ENCODE data around the gene METTL25. TPM values are rescaled to one million over a fixed set of nuclear protein-coding genes. Genes with fewer than 3 reads are reported as not detected.

The METTL25 gene
- total RNA-seq, 2 experiments from 2014 or later, result 8.0 to 12.5 TPM

DNA sequence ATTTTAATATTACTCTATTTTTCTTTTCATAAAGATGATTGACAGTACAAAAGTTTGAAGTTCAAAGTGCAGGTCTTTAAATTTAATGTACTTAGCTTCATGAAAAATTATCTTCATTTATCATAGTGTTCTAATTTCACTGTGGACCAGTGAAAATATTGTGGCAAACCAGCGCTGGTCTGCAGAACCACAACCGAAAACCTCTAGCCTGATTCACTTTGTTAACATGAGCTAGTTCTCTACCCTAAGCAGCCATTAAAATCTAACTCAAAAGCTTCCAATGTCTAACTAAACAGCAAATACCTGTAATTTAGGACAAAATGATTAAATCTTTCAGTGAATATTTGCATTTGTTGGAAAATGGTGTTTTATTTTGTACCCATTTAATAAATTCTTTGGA is 167.3 kb downstream of the METTL25 start:
- Histone ChIP-seq H2AFZ (ENCODE audit: low read length) (no peak overlapping the region), H3K79me2 (ENCODE audit: insufficient read depth, low read depth, low read length) (no peaks in the 10 kb centered on the region), H3K4me2 (ENCODE audit: low read length) (no peak overlapping the region), H3K36me3 (ENCODE audit: insufficient read depth, low read length) (no peaks in the 10 kb centered on the region), H3K4me3 (ENCODE audit: low read depth, low read length, poor library complexity, severe bottlenecking) (no peak overlapping the region), H3K27ac (ENCODE audit: low read depth, low read length, poor library complexity, severe bottlenecking) (no peak overlapping the region), H4K20me1 (ENCODE audit: insufficient read depth, low read length) (no peaks in the 10 kb centered on the region), H3K9me2 (ENCODE audit: insufficient read depth, low read length) (no peaks in the 10 kb centered on the region), H3K9me3 (ENCODE audit: low read length) (no peaks in the 10 kb centered on the region), H3K4me1 (ENCODE audit: insufficient read depth, low read length, poor library complexity, severe bottlenecking) (no peaks in the 10 kb centered on the region)
- intact Hi-C loops (cut with micrococcal nuclease; ENCODE audit: unreplicated experiment), result loop anchor here (5.0 kb wide), 2 partner anchors 1297 to 1977 kb away; no protein-coding TSS in a partner anchor
- TF ChIP-seq, protein P1, sequence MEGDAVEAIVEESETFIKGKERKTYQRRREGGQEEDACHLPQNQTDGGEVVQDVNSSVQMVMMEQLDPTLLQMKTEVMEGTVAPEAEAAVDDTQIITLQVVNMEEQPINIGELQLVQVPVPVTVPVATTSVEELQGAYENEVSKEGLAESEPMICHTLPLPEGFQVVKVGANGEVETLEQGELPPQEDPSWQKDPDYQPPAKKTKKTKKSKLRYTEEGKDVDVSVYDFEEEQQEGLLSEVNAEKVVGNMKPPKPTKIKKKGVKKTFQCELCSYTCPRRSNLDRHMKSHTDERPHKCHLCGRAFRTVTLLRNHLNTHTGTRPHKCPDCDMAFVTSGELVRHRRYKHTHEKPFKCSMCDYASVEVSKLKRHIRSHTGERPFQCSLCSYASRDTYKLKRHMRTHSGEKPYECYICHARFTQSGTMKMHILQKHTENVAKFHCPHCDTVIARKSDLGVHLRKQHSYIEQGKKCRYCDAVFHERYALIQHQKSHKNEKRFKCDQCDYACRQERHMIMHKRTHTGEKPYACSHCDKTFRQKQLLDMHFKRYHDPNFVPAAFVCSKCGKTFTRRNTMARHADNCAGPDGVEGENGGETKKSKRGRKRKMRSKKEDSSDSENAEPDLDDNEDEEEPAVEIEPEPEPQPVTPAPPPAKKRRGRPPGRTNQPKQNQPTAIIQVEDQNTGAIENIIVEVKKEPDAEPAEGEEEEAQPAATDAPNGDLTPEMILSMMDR (conservative IDR thresholded peaks at IDR 0.05; ENCODE audit: low read length), result no peak
- TF ChIP-seq EZH2phosphoT487 (IDR thresholded peaks at IDR 0.05; ENCODE audit: borderline replicate concordance, low read depth, low read length), result no peak
- no peak for DNase-seq (ENCODE audit: low spot score)
- ChIA-PET POLR2A (interaction anchor here (1.0 kb wide), 1 partner anchor 9 kb away, joined by 3 read pairs; no protein-coding TSS in a partner anchor), CTCF (ENCODE audit: unreplicated experiment) (no interaction called here)
- no TSS peak for BruUV-seq (replicated peaks)

DNA sequence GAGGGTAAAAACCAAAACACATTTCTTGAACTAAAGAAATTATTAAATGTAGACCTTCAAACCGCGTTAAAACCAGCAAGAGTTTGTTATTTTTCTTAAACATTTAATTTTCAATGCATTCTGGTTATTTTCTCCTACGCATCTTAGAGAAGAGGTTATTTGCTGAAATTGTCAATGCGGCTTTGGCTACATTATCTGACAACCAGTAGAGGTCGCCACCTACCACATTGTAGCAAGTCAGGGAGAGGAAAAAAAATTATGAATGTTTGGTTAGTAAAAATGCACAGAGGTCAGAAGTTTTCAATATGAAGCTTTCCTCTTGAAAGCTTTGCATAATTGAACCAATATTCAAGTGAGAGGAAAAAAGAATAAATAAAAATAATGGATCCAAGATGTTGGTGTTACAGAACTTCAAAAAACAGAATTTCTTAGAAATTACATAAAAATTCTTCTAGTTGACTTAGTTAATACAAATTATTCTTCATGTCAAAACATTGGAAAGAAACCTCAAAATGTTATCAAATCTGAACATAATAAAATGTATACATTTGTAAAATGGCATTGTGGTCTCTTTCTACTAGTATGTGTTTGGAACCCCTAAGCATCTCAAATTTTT is 168.9 kb downstream of the METTL25 start:
- no peaks in the 10 kb centered on the region for H3K9me2 ChIP-seq (ENCODE audit: insufficient read depth, low read length)
- H3K79me2 ChIP-seq (ENCODE audit: insufficient read depth, low read depth, low read length), result no peaks in the 10 kb centered on the region
- H4K20me1 ChIP-seq (ENCODE audit: insufficient read depth, low read length), result no peaks in the 10 kb centered on the region
- BruUV-seq (replicated peaks), result no TSS peak
- H2AFZ ChIP-seq (ENCODE audit: low read length), result no peak overlapping the region
- CTCF ChIA-PET (ENCODE audit: unreplicated experiment), result no interaction called here
- no peaks in the 10 kb centered on the region for H3K4me1 ChIP-seq (ENCODE audit: insufficient read depth, low read length, poor library complexity, severe bottlenecking)
- H3K9me3 ChIP-seq (ENCODE audit: low read length), result no peaks in the 10 kb centered on the region
- H3K4me3 ChIP-seq (ENCODE audit: low read depth, low read length, poor library complexity, severe bottlenecking), result no peak overlapping the region
- intact Hi-C loops (cut with micrococcal nuclease; ENCODE audit: unreplicated experiment), result loop anchor here (5.0 kb wide), 2 partner anchors 1295 to 1975 kb away; no protein-coding TSS in a partner anchor
- peak; percentile 66 for DNase-seq (ENCODE audit: low spot score)
- POLR2A ChIA-PET, result no interaction called here
- TF ChIP-seq EZH2phosphoT487 (IDR thresholded peaks at IDR 0.05; ENCODE audit: borderline replicate concordance, low read depth, low read length), result no peak
- TF ChIP-seq, protein P1 (conservative IDR thresholded peaks at IDR 0.05; ENCODE audit: low read length), result peak; percentile 99
- H3K36me3 ChIP-seq (ENCODE audit: insufficient read depth, low read length), result no peaks in the 10 kb centered on the region
- H3K27ac ChIP-seq (ENCODE audit: low read depth, low read length, poor library complexity, severe bottlenecking), result no peak overlapping the region
- H3K4me2 ChIP-seq (ENCODE audit: low read length), result no peak overlapping the region

Other genes starting within 250 kb of the METTL25 start
- gene CCDC59, start 142 bp upstream of the METTL25 start, total RNA-seq (2014; rRNA removed; shearing (Covaris generic)), result 49.0 and 55.0 TPM in 2 replicates
- gene CCDC59, start 142 bp upstream of the METTL25 start, total RNA-seq (2022), result 71.4 and 76.0 TPM in 2 replicates